Myocyte (in vitro differentiated cells): ENCODE results near the gene FCHO2. TPM values are rescaled to one million over a fixed set of nuclear protein-coding genes. Genes with fewer than 3 reads are reported as not detected.

ENCODE experiments used
- DNase-seq: peaks from one replicate; pipeline ENCODE4 v3.0.0-alpha.2; 2012; ENCODE audit warnings: low read depth
- total RNA-seq: library from RNA; depleted of rRNA; stranded (reverse); fragments of >200 nt; gene quantifications from 2 replicates; pipeline ENCODE4 v1.2.3, GENCODE V29; 2014

Gene FCHO2
- total RNA-seq, 1 donor from 2014 or later, result 14.7 TPM

DNA sequence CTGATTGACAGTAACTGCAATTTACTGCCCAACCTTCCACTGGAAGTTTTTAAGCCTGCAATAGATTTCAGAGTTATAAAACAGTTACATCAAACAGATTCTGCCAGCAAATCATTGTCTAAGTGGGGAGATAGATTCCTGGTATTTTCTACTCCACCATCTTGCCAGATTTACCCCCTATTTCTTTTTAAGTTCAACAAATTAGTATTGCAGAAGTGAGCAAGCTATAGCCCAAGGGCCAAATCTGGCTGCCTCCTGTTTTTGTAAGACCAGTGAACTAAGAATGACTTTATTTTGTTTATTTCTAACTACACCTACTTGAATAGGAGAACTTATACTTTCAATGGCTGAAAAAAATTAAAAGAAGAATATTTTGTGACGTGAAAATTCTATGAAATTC lies 155.7 kb downstream of the FCHO2 start:
- no peak for DNase-seq

- DNase-seq, result no peak
Measured at GRCh38 chr5:73112359-73112758, 156.5 kb downstream of the FCHO2 start.

DNA sequence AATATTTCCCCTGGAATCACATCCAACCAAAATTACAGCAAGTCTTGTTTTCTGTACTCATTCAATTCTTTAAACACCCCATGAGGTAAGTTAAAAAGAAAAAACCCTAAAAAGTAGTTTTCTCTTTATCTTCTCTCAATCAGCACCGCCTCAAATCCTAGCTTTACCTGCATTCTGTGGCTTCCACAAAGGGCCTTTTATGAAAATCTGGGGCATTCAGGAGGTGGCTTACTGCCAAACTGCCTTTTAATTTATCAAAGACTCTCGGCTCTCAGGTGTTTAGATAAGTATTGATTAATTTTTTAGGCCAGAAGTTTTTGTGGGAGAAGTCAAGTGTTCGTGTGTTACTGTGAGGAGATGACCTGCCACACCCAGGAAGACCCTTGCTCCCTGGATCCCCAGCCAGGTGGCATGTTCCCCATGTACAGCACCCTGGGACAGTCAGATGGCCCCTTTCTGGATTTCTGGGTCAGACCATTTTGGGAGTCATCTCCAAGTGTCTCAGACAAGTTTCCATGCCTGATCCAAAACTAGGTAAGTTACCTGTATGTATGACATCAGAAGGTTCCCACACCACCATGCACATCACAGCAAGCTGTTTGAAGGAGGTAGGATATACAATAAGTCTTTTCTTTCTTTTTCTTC lies 158.3 kb downstream of the FCHO2 start:
- DNase-seq, result no peak

GRCh38 chr5:73115399-73116051 lies 159.7 kb downstream of the FCHO2 start:
- peak; percentile 93 for DNase-seq

DNA sequence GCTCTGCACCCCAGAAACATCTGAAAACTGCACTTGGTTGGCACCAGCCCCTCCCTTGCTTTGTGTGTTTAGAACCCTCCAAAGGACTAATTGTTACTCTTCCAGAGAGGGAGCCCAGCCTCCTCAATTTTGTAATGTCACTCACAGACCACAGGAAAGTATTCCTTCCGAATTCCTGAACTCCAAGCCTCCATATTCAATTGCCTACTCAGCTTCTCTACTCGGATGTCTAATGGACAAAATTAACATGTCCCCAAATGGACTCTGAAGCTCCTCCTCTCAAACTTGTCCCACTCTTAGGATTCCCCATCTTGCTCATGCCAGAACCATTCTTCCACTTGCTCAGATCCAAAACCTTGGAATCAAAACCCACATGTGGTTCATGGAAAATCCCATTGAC lies 160.7 kb downstream of the FCHO2 start:
- DNase-seq, result peak; percentile 77

GRCh38 chr5:73117088-73117740 lies 161.4 kb downstream of the FCHO2 start:
- peak; percentile 7 for DNase-seq

DNA sequence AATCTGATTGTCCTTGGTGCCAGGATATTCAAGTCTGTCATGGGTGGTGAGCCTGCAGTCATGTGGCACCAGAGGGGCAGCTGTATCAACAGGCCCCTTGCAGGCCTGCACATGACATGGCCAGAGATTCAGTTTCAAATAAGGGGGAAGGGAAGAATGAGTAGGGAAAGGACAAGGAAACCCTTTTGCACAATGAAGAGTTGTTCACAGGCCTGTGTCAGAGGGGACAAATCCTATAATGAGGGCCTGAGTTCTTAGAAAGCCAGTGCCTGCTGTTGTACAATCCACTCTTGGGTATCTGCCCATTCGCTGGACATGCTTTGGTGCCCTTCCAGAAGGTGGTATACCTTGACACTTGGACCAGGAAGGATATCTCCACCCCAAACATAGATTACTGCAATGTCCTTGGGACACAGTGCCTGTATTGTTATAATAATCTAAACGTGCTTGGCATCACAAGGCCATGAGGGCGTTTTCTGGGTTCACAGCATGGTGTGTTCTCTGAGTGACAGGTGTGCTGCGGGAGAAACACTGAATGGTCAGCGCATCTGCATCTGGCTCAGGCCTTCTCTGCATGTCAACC lies 162.6 kb downstream of the FCHO2 start:
- DNase-seq, result peak; percentile 84

DNA sequence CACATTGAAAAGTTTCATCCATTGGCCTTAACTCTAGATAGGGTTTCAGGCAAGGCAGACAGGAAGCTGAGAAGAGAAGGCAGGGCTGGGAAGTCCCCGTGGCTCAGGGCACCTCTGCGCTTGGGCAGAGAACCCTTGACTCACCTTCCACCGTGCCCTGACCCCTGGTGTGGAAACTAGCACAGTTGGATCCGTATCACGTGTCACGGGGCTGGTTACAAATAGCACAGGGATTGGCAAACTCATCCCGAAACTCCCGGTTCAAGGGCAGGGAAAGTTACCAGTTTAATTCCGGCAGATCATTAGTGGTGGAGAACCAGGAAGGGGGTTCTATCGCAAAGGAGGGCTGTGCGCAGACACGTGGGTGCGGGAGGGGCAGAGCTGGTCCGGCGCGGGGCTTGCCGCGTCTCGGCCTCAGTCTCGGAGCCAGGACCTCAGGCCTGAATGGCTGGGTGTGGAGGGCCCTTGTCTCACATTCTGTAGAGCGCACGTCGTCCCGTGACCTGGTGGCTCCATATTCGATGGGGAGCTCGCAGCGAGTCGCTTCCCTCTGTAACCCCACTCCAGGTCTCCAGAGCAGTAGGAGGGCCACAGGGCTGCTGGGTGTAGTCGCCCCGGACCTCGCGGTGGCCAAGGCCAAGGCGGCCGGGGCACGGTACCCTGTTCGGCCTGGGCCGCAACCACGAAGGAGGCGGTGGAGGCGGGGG lies 163.8 kb downstream of the FCHO2 start:
- DNase-seq, result peak; percentile 38

DNA sequence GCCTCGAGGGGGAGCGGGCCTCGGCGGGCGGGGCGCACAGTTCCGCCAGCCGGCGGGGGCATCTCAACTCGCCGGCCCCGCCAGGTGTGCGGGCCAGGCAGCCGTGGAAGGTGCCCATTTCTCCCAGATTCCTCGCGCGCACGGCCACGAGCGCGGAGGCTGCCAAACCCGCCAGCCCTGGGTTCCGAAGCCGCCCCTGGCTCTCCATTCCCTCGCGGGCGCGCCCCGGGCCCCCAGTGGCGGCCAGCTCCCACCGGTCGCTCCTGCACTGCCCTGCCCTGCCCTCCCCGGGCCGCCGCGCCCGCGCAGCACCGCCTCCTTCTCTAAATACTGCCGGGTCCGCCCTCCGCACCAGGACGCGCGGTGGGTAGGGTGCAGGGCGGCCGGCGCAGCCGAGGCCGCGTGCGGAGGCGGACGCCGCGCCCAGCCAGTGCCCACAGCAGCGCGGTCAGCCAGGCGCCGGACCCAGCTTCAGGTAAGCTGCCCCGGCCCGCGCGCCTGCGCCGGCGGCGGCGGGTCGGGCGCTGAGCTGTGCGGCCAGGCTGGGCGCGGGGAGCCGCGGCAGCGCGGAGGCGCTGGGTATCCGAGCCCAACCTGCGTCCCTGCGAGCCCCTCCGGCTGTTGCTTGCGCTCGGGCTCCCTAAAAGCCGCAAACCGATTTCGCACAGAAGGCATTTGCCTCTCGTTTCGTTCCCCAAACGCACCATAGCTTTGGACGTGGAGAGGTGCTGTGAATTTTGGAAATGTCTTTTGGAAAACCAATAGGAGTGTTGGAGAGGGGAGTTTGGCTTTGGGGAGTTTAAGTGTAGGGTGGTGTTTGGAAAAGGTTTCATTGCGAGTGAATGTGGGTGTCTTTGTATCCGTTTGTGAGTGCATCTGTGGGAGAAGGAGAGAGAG lies 164.6 kb downstream of the FCHO2 start, which contains the start of gene TMEM171:
TMEM171 (plus strand) TSS at position 354 of the 897 bp plus-strand sequence. CDS start 2,799 bp downstream, outside the sequence.
- peak; percentile 69 for DNase-seq

- no peak for DNase-seq
Measured at GRCh38 chr5:73121119-73121463, 165.2 kb downstream of the FCHO2 start.

- peak; percentile 53 for DNase-seq
Measured at GRCh38 chr5:73122875-73123810, 167.3 kb downstream of the FCHO2 start.

DNA sequence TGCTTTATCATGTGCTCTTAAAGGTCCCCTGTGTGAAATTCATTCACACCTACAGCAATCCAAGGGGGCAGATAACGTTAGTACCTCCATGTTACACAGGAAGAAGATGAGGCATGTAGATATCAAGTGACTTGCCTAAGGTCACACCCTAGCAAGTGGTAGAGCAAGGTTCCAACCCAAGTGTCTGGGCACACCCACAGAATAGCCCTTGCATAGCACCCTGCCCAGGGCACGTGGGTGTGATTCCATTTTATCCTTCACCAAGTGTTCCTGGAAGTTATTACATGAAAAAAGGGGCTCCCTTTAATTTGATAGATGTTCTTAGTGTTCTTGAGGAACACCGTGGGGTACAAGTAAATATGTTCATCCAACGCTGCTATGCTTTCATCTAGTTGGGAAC lies 169.4 kb downstream of the FCHO2 start:
- DNase-seq, result no peak

DNA sequence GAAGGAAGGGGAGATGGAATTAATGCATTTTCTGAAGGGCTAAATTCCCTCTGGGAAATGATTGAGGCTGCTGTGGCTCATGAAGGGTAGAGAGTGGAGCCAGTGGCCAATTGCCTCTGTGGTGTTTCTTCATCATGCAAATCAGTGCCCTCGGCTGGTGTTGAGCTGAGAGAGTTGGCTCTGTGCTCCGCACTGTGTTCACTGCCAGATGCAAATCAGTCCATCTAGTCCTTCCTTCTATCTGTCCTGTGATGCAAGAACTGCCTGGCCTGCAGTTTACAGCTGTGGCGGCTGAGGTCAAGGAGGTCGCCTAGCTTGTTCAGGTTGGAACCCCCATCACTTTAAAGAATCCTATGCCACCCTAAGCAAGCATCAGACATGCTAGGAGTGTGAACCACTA lies 170.5 kb downstream of the FCHO2 start:
- DNase-seq, result no peak

- DNase-seq, result no peak
Measured at GRCh38 chr5:73126957-73127356, 171.1 kb downstream of the FCHO2 start.

DNA sequence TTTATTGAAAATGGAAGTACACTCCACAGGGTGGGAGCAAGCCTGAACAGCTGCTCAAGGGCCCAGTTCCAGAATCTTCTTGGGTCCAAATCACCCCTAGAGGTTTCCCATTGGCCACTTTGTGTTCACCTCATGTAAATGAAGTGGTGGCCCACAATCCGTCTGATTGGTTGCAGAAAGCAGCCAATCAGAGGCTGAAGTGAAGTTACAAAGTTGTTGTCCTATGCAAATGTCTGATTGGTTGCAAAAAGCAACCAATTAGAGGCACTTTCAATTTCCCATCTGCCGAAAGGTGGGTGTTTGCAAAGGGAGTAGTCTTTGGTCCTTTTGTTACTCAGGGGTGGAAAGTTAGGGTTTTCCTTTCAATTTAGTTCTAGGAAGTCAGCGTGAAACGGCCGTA lies 173.3 kb downstream of the FCHO2 start:
- no peak for DNase-seq

DNA sequence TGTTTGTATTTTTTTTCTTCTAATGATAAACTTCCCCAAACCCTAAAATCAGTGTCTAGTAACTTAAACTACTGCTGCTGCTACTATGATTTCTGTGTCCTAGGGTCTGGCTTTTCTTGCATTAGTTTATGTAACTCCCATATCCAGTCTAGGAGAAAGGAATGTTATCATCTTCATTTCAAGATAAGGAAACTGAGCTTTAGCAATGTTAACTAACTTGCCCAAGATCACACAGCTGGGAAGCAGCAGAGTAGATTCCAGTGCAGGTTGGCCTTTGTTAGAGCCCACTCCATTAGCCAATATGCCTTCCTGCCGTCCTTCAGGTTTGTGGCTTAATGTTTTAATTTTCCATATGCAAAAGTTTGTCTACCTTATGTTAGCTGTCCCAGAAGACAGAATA lies 175.0 kb downstream of the FCHO2 start:
- DNase-seq, result no peak

DNA sequence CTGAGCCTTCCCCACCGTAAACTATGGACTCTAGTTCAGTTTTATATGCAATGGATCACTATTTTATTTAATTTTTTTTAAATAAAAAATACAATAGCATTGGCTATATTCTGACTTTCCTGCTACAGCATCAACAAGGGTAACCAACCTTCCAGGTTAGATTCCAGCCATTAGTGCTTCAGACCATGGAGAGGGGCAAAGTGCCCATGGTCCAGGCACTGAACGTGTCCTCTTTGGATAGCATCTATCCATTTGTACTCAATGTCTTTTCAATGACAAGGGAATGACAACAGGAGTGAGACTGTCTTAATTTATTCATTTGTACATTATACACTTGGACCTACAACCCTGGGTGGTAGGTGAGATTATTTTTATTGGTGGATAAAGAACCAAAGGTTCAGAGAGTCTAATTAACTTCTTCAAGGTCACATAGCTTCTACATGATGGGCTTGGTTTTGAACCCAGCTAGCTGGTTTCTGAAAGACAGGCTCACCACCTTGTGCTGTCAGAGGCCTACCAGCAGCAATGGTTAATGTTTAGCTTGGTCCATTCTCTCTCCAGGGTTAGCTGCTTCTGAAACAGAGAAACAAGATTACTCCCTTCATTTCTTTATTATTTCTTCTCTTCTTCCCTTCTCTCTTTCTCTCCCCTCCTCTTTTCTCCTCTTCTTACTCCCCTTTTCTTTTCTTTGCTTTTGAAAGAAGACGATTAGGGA lies 176.0 kb downstream of the FCHO2 start:
- DNase-seq, result no peak

DNA sequence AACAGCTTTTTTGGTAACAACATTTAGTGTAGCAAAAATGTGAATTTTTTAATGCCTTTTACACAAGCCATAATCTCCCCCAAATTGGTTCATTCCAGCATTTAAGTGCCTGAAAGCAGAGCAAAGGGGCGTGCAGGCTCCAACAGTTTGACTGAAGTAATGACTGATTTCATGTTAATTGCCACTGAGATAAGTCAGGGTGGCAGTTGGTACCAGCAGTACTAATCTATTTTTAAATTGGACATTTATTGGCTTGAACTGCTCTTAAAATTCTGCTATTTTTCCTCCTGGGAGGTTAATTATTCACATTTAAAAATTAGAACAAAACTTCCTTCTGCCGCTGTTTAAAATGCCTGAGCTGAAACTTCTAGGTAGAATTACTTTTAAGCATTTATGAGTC lies 176.9 kb downstream of the FCHO2 start:
- DNase-seq, result no peak

DNA sequence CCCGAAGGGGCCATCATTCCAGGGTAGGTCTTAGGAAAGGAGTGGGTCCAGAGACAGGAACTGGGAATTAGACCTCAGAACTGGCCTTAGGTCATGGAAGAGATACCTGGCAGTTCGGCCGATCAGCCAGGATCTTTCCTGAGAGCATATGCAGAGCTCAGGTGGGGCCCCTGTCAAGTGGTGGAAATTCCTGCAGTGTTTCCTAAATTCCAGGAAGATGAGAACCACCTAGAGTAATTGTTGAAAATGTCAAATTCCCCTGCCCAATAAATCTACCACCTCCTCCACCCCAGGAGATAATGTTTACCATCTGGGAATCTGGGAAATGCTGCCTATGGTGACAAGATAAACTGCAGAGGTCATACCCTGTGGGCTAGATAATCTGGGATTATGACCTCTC lies 179.2 kb downstream of the FCHO2 start:
- no peak for DNase-seq
